Coronary artery (tissue), 2 donors: ENCODE results near the gene ATG4B.

Source experiments
- DNase-seq: peaks from one replicate; pipeline ENCODE4 v3.0.0-alpha.2; 2017; ENCODE audit warnings: low spot score
- H3K27ac ChIP-seq, 2 donors: fragments of 200-600 bp; sonication (generic); one replicate each; pipeline ENCODE4 v1.5.1; 2016 to 2019
- H3K4me3 ChIP-seq: fragments of 200-600 bp; sonication (generic); 2 replicates; pipeline ENCODE4 v1.5.1; 2016; ENCODE audit warnings: mild to moderate bottlenecking, moderate library complexity
- TF ChIP-seq, protein P1 (sequence below): fragments of 200-600 bp; sonication (generic); IDR thresholded peaks from one replicate; pipeline ENCODE4 v1.5.1; 2019; ENCODE audit warnings: antibody characterized with exemption

The ATG4B gene

GRCh38 chr2:241668839-241669238, 31.3 kb downstream of the ATG4B start:
- no peak overlapping the region for H3K4me3 ChIP-seq
- no peak overlapping the region for H3K27ac ChIP-seq
- TF ChIP-seq, protein P1, sequence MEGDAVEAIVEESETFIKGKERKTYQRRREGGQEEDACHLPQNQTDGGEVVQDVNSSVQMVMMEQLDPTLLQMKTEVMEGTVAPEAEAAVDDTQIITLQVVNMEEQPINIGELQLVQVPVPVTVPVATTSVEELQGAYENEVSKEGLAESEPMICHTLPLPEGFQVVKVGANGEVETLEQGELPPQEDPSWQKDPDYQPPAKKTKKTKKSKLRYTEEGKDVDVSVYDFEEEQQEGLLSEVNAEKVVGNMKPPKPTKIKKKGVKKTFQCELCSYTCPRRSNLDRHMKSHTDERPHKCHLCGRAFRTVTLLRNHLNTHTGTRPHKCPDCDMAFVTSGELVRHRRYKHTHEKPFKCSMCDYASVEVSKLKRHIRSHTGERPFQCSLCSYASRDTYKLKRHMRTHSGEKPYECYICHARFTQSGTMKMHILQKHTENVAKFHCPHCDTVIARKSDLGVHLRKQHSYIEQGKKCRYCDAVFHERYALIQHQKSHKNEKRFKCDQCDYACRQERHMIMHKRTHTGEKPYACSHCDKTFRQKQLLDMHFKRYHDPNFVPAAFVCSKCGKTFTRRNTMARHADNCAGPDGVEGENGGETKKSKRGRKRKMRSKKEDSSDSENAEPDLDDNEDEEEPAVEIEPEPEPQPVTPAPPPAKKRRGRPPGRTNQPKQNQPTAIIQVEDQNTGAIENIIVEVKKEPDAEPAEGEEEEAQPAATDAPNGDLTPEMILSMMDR, result no peak
- no peak for DNase-seq

- no peak for DNase-seq
- H3K27ac ChIP-seq, result no peak overlapping the region
- no peak overlapping the region for H3K4me3 ChIP-seq
- TF ChIP-seq, protein P1, result no peak
Measured at GRCh38 chr2:241670333-241671110, 33.0 kb downstream of the ATG4B start.

- Histone ChIP-seq H3K4me3 (no peak overlapping the region), H3K27ac (no peak overlapping the region)
- no peak for DNase-seq
- TF ChIP-seq, protein P1, result no peak
Measured at GRCh38 chr2:241671457-241672240, 34.2 kb downstream of the ATG4B start.

- no peak for DNase-seq
- Histone ChIP-seq H3K27ac (no peak overlapping the region), H3K4me3 (no peak overlapping the region)
- TF ChIP-seq, protein P1, result no peak
Measured at GRCh38 chr2:241672243-241673188, 35.0 kb downstream of the ATG4B start.

GRCh38 chr2:241673189-241673663, 35.7 kb downstream of the ATG4B start:
- Histone ChIP-seq H3K4me3 (no peak overlapping the region), H3K27ac (no peak overlapping the region)
- no peak for DNase-seq
- TF ChIP-seq, protein P1, result no peak

DNA sequence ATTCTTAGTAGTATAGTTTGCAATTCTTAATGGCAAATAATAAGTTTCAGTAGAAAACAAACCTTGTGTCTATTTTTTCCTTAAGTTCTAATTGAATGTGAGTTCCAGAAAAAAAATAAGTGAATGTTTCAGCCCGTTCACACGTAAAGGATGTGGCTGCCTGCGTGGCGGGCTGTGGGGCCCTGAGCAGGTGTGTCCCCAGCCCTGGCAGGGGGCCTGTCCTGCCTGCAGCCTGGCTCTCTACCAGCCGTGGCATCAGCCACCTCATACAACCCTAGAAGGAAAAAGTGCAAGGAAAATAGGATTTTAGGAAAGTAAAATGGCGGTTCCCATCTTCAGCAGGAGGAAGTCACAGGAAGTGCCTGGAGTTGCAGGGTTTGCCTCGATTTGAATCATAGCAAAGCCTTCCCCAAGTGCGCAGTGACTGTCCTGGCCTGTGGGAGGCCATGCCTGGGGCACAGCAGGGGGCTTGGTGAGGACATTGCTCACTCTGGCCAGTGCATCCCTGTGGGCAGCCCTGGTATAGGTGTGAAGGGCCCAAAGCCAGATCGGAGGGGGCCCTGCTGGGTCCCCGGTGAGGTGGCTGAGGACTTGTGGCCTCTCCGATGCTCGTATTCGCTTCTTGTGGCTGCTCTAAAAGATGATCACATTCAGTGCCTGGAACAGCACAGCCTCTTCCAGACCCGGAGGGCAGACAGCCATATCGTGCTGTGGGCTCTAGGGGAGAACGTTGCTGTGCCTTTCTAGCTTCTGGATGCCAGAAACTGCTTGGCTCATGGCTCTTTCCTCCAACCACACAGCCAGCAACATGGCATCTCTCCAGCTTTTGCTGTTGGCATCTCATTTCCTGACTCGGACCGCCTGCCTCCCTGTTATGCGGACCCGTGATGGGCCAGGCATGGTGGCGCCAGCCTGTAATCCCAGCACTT, 36.6 kb downstream of the ATG4B start:
- Histone ChIP-seq H3K4me3 (no peak overlapping the region), H3K27ac (no peak overlapping the region)
- no peak for DNase-seq
- TF ChIP-seq, protein P1, result no peak
